Stimulated activated CD8-positive, alpha-beta memory T cell treated with anti-CD3 and anti-CD28 coated beads, Interleukin-7, amount 100 ng/mL, for 24 hours (primary cell): ENCODE measurements around the gene GAB2.

Experiments used
- DNase-seq: peaks from one replicate; pipeline ENCODE4 v3.0.0-alpha.2; 2020; ENCODE audit warnings: low read depth

GAB2 gene

GRCh38 chr11:78203184-78203583 lies 214.4 kb downstream of the GAB2 start:
- DNase-seq, result no peak

- no peak for DNase-seq
These were observed 214.9 kb downstream of the GAB2 start for GRCh38 chr11:78202733-78203167.

- DNase-seq, result no peak
These were observed 216.4 kb downstream of the GAB2 start for GRCh38 chr11:78201096-78201818.

DNA sequence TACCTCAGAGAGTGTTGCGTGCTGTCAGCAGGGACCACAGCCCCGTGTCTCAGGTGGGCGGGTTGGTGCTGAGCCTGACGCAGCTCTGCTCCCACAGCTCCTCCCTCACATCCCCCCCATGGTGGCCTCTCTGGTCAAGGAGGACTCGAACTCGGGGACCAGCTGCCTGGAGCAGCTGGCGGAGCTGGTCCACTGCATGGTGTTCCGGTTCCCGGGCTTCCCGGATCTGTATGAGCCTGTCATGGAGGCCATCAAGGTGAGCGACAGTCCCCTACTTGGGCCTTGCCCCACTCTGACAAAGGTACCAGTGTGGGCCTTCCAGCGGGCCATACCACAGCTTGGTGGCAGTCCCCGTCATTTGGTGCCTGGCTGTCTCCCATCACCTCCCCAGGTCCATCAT lies 217.1 kb downstream of the GAB2 start:
- no peak for DNase-seq

GRCh38 chr11:78200061-78200460 lies 217.6 kb downstream of the GAB2 start:
- no peak for DNase-seq

DNA sequence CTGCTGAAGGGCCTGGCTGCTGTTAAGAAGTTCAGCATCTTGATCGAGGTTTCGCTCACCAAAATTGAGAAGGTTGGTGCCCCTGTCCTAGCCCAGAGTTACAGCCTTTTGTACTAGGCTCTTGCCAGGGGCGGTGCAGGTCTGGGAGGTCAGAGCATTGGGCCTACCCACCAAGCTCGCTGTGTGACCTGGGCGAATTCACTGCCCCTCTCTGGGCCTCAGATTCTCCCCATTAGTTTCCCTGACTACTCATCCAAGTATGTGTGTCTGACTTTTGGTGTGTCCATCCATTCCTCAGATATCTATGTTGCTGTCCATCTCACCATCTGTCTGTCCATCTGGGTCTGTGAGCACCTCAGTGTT lies 218.0 kb downstream of the GAB2 start:
- DNase-seq, result no peak

DNA sequence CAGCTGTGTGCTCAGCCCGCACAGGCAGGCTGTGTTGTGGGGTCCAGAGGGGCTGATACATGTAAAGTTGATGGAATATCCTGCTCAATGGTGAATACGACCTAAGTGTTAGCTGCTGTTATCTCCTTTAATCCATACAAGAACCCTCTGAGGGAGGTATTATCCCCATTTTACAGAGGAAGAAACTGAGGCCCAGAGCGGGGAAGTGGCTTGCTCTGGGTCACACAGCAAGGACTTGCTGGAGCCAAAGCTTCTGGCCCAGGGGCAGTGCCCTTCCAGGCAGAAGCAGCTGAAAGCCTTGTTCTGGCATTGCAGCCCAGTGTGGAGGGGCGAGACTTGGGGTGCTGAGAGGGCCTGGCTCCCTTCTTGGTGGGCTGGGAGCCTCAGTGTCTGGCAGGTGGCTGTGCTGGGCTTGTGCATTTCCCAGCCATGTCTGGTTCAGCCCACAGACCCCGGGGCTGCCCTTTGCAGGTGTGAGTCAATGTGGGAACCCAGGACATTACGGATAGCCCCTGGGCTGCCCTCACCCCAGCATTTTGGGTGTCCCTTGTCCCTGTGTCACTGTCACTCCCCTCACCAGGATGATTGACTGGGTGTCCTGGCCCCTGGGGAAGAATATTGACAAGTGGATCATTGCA lies 218.5 kb downstream of the GAB2 start:
- no peak for DNase-seq

- no peak for DNase-seq
These were observed 219.8 kb downstream of the GAB2 start for GRCh38 chr11:78197816-78198215.

DNA sequence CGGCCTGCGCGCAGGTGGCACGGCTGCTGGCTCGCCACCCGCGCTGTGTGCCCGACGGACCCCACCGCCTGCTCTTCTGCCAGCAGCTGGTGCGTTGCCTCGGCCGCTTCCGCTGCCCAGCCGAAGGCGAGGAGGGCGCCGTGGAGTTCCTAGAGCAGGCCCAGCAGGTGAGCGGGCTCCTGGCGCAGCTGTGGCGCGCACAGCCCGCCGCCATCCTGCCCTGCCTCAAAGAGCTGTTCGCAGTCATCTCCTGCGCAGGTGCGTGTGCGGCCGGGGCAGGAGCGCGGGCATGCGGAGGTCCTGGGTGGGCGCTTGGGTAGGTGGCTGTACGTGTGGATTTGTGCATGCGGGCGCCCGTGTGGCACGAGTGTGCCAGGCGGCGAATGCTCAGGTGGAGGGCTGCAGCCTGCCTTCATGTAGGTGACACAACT lies 220.9 kb downstream of the GAB2 start:
- no peak for DNase-seq

- DNase-seq, result no peak
These were observed 221.6 kb downstream of the GAB2 start for GRCh38 chr11:78195917-78196560.

DNA sequence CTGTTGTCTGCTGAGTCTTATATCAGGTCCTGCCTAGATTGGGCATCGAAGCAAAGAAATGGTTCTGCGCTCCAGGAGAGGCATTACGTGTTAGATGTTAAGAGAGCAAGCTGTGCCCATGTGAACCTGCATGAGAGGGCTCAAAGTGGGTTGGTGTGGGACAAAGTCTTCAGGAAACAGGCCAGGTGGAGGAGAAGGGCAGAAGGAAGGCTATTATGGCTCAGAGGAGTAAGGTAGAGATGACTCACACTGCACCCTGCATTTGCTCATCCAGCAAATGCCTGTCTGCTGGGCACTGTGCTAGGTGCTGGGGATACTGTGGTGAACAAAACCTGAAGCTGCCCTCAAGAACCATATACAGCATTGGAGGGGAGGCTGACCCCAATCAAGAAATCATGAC lies 223.1 kb downstream of the GAB2 start:
- no peak for DNase-seq

GRCh38 chr11:78193806-78194205 lies 223.8 kb downstream of the GAB2 start:
- DNase-seq, result no peak

- no peak for DNase-seq
These were observed 224.7 kb downstream of the GAB2 start for GRCh38 chr11:78192911-78193351.

GRCh38 chr11:78192223-78192719 lies 225.3 kb downstream of the GAB2 start:
- no peak for DNase-seq

- DNase-seq, result no peak
These were observed 226.6 kb downstream of the GAB2 start for GRCh38 chr11:78190871-78191538.

DNA sequence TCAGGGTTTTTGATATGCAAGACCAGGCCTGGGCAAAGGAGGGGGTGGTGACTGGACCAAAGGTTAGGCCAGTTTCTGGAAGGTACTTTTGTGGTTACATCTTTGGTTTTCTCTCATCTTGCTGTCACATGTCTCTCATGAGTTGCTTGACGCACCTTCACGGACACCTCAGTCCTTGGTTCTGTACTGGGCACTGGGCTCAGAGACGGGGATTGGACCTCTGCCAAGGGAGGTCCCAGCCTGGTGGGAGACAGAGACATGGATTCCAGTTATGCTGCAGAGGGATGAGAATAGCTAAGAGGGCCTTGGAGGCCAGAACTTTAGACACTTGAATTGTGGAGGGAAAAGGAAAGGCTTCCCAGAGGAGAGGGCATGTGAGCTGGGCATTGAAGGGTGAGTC lies 227.2 kb downstream of the GAB2 start:
- no peak for DNase-seq

- no peak for DNase-seq
These were observed 227.8 kb downstream of the GAB2 start for GRCh38 chr11:78189851-78190250.

DNA sequence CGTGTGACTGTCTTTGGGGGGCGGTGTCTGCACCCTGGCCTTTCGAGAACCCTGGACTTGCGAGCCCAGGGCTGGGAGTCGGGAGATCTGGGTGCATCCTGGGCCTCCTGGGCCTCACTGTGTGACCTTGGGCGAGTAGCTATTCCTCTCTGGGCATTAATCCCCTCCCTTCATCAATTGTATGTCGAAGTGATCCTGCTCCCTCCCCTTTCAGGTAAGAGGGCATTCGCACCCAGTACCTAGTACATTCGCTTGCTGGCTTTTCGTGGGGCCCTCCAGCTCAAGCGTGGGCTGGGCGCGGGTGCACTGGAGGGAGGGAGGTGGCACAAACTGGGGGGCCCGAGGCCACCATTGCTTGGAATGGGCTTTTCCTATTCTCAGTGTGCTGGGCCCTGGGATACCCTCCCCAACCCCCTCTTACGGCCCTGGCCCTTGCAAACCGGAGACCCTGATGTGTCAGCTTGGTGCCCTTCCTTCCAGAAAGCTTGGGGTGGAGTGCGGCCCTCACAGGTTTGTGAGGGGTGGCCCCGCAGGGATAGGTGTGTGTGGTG lies 228.4 kb downstream of the GAB2 start:
- DNase-seq, result no peak

DNA sequence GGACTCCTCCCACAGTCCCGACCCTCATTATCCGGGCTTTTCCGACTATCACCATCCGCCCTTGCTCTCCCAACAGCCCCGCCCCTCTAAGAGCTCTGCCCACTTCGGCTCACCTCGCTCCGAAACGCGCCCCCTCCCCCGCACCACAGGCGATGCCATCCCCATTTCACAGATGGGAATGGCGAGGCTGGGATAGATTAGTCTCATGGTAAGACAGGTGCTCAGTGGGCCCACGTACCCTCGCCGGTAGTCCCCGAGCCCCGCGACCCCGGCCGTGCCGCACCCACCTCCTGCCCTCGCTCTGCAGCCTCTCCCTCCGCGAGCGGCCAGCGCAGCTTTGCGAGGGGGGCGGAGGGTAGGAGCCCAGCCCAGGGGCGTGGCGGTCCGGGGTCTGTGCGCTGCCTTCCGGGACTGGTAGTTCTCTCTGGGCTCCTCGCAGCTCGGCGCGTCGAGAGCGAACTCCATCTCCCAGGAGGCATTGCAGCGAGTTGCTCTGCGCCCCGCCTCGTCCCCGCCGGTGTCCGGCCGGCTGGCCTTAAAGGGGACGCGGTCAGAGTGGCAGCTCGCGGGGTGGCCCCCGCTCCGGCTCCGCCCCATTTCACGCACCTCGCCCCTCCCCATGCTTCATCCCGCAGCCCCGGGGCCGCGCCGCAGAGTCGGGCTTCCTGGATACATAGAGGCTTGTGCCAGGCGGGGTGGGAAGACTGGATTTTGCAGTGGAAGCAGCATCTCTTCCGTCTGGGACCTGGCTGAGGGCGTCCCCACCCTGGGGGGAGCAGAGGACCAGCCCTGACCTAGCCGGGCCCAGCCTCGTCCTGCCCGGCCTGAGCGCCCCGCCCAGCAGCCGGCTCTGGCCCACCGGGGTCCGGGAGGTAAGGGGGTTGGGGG lies 229.1 kb downstream of the GAB2 start, which contains the start of the genes KCTD21 and USP35:
Gene KCTD21 (minus strand): TSS at position 341 of the 888 bp plus-strand sequence. CDS start 14,072 bp downstream, outside the sequence.
Gene USP35 (plus strand): TSS at position 634 of the 888 bp plus-strand sequence. CDS start 7,327 bp downstream, outside the sequence.
- DNase-seq, result peak; percentile 80

GRCh38 chr11:78187366-78188285 lies 230.0 kb downstream of the GAB2 start:
- peak; percentile 53 for DNase-seq
